G401 (cell line): ENCODE data around the gene MCF2L. TPM values are rescaled to one million over a fixed set of nuclear protein-coding genes. Genes with fewer than 3 reads are reported as not detected.
A peak's percentile ranks its signal among the peaks of the same experiment; 100 is the strongest.

Source experiments
- DNase-seq: peaks from one replicate; pipeline ENCODE4 v3.0.0-alpha.2; 2015; ENCODE audit warnings: low spot score
- in situ Hi-C: cut with HindIII; loops from 2 replicates; pipeline ENCODE4 v1.10.0; 2016; ENCODE audit warnings: low sequenced_read_pairs, mixed read lengths
- total RNA-seq: library from RNA; depleted of rRNA; stranded (reverse); fragments of >200 nt; shearing (Covaris generic); gene quantifications from 2 replicates; pipeline ENCODE4 v1.2.3, GENCODE V29; 2014

MCF2L gene
- total RNA-seq, 1 experiment from 2014 or later: 2.8 TPM

GRCh38 chr13:112975401-112975939 lies 6.5 kb downstream of the MCF2L start:
- DNase-seq: no peak
- in situ Hi-C loops: no loop called here

GRCh38 chr13:112976526-112976925 lies 7.5 kb downstream of the MCF2L start:
- in situ Hi-C loops: no loop called here
- peak; percentile 67 for DNase-seq

- in situ Hi-C loops: no loop called here
- DNase-seq: peak; percentile 22
Observed at GRCh38 chr13:112977091-112977490, 8.1 kb downstream of the MCF2L start.

GRCh38 chr13:112977525-112977924 lies 8.5 kb downstream of the MCF2L start:
- DNase-seq: no peak
- in situ Hi-C loops: no loop called here

GRCh38 chr13:112978561-112979405 lies 9.8 kb downstream of the MCF2L start:
- DNase-seq: peak; percentile 43

GRCh38 chr13:112979406-112979902 lies 10.4 kb downstream of the MCF2L start:
- no peak for DNase-seq
- in situ Hi-C loops: no loop called here

More at GRCh38 chr13:112978561-112979405, 9.8 kb downstream of the MCF2L start:
- in situ Hi-C loops: no loop called here

GRCh38 chr13:112980434-112980833 lies 11.4 kb downstream of the MCF2L start:
- in situ Hi-C loops: no loop called here
- DNase-seq: peak; percentile 26

- peak; percentile 41 for DNase-seq
- in situ Hi-C loops: no loop called here
Observed at GRCh38 chr13:112981451-112981850, 12.4 kb downstream of the MCF2L start.

- peak; percentile 70 for DNase-seq
- in situ Hi-C loops: no loop called here
Observed at GRCh38 chr13:112982281-112983041, 13.4 kb downstream of the MCF2L start.

- DNase-seq: peak; percentile 24
- in situ Hi-C loops: no loop called here
Observed at GRCh38 chr13:112983042-112983305, 14.0 kb downstream of the MCF2L start.

- DNase-seq: peak; percentile 77
- in situ Hi-C loops: no loop called here
Observed at GRCh38 chr13:112983428-112984196, 14.6 kb downstream of the MCF2L start.

GRCh38 chr13:112984501-112984900 lies 15.5 kb downstream of the MCF2L start:
- DNase-seq: no peak
- in situ Hi-C loops: no loop called here

GRCh38 chr13:112984954-112985802 lies 16.2 kb downstream of the MCF2L start:
- in situ Hi-C loops: no loop called here
- peak; percentile 69 for DNase-seq

GRCh38 chr13:112985803-112986408 lies 16.9 kb downstream of the MCF2L start:
- peak; percentile 36 for DNase-seq
- in situ Hi-C loops: no loop called here

GRCh38 chr13:112986470-112986869 lies 17.5 kb downstream of the MCF2L start:
- in situ Hi-C loops: no loop called here
- no peak for DNase-seq

- in situ Hi-C loops: no loop called here
- DNase-seq: peak; percentile 43
Observed at GRCh38 chr13:112986946-112987681, 18.1 kb downstream of the MCF2L start.

- in situ Hi-C loops: no loop called here
- DNase-seq: no peak
Observed at GRCh38 chr13:112987682-112988024, 18.6 kb downstream of the MCF2L start.

- in situ Hi-C loops: no loop called here
- no peak for DNase-seq
Observed at GRCh38 chr13:112990783-112991182, 21.8 kb downstream of the MCF2L start.
